MM.1S (cell line): ENCODE measurements around the gene SLC43A1.

Experiments
- DNase-seq: peaks from one replicate; pipeline ENCODE4 v3.0.0-alpha.2; 2015
- H2AFZ ChIP-seq: fragments of 300-600 bp; sonication (generic); 2 replicates; pipeline ENCODE4 v1.6.0; 2016; ENCODE audit warnings: antibody characterized with exemption, low read length
- H3F3A ChIP-seq: fragments of 300-600 bp; sonication (generic); 2 replicates; pipeline ENCODE4 v1.6.1; 2016; ENCODE audit warnings: mild to moderate bottlenecking, antibody characterized with exemption, low read length, moderate library complexity, mixed read lengths; ENCODE audit not compliant: insufficient read depth
- H3K27ac ChIP-seq: fragments of 300-600 bp; sonication (generic); 2 replicates; pipeline ENCODE4 v1.5.1; 2016; ENCODE audit warnings: mild to moderate bottlenecking, low read length
- H3K27me3 ChIP-seq: fragments of 300-600 bp; sonication (generic); replicated peaks from 2 replicates; pipeline ENCODE4 v1.6.0; 2016; ENCODE audit warnings: low read length; ENCODE audit not compliant: insufficient read depth
- H3K36me3 ChIP-seq: fragments of 300-600 bp; sonication (generic); replicated peaks from 2 replicates; pipeline ENCODE4 v1.6.1; 2016; ENCODE audit warnings: mild to moderate bottlenecking, low read length, mixed read lengths; ENCODE audit not compliant: insufficient read depth
- H3K4me1 ChIP-seq: fragments of 300-600 bp; sonication (generic); 2 replicates; pipeline ENCODE4 v1.6.1; 2016; ENCODE audit warnings: low read length, mixed read lengths
- H3K4me2 ChIP-seq: fragments of 300-600 bp; sonication (generic); 2 replicates; pipeline ENCODE4 v1.6.0; 2016; ENCODE audit warnings: low read depth, low read length
- H3K4me3 ChIP-seq: fragments of 300-600 bp; sonication (generic); 2 replicates; pipeline ENCODE4 v1.5.1; 2016; ENCODE audit warnings: low read length, mixed read lengths
- H3K79me2 ChIP-seq: fragments of 300-600 bp; sonication (generic); 2 replicates; pipeline ENCODE4 v1.6.1; 2016; ENCODE audit warnings: mixed run types, low read length, mixed read lengths
- H3K9ac ChIP-seq: fragments of 300-600 bp; sonication (generic); 2 replicates; pipeline ENCODE4 v1.6.1; 2016; ENCODE audit warnings: low read length, mixed read lengths
- H3K9me2 ChIP-seq: fragments of 300-600 bp; sonication (generic); replicated peaks from 2 replicates; pipeline ENCODE4 v1.6.1; 2016; ENCODE audit warnings: mild to moderate bottlenecking, low read length, mixed read lengths; ENCODE audit not compliant: insufficient read depth
- H3K9me3 ChIP-seq: fragments of 300-600 bp; sonication (generic); replicated peaks from 2 replicates; pipeline ENCODE4 v1.6.1; 2016; ENCODE audit warnings: mild to moderate bottlenecking, low read length, mixed read lengths; ENCODE audit not compliant: insufficient read depth
- H4K20me1 ChIP-seq: fragments of 300-600 bp; sonication (generic); 2 replicates; pipeline ENCODE4 v1.6.1; 2016; ENCODE audit warnings: mild to moderate bottlenecking, low read length, moderate library complexity, mixed read lengths; ENCODE audit not compliant: insufficient read depth
- CTCF ChIP-seq: fragments of 300-600 bp; sonication (generic); IDR thresholded peaks from 2 replicates; pipeline ENCODE4 v1.5.1; 2016; ENCODE audit warnings: antibody characterized with exemption, low read length, mixed read lengths
- EZH2 ChIP-seq: fragments of 300-600 bp; sonication (generic); optimal IDR thresholded peaks from 2 replicates; pipeline ENCODE3; 2017; ENCODE audit warnings: low read depth, mild to moderate bottlenecking, antibody characterized with exemption, low read length, mixed read lengths
- EZH2phosphoT487 ChIP-seq: fragments of 300-600 bp; sonication (generic); IDR thresholded peaks from 2 replicates; pipeline ENCODE4 v1.6.1; 2018; ENCODE audit warnings: antibody characterized with exemption, low read length

The SLC43A1 gene

DNA sequence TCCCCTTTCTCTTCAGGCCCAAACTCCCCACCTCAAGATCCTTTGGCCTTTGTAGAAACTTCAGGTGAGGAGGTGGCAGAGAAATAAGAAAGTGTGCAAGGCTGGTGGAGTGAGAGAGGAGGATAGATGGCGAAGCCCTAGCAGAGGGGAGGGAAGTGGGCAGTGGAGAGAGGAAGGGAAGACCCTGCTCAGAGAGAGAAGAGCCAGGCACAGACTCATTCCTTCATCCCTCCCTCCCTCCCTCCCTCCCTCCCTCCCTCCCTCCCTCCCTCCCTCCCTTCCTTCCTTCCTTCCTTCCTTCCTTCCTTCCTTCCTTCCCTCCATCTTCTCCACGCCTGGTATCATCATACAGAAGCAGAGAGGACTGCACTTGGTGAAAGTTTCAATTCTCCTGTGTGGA is 34.2 kb downstream of the SLC43A1 start:
- TF ChIP-seq EZH2 (no peak), CTCF (no peak)
- Histone ChIP-seq H3K27me3 (peaks cover 9% of the 10 kb centered on the region; the same call in 1 of the 2 replicates), H3K4me1 (peaks cover 14% of the 10 kb centered on the region), H3F3A (no peaks in the 10 kb centered on the region), H3K36me3 (no peaks in the 10 kb centered on the region), H3K9me2 (no peaks in the 10 kb centered on the region), H2AFZ (no peak overlapping the region), H4K20me1 (no peaks in the 10 kb centered on the region), H3K4me3 (no peak overlapping the region), H3K9ac (no peak overlapping the region), H3K27ac (no peak overlapping the region), H3K4me2 (no peak overlapping the region), H3K79me2 (no peaks in the 10 kb centered on the region), H3K9me3 (no peaks in the 10 kb centered on the region)
- DNase-seq = no peak

GRCh38 chr11:57480409-57481137 is 34.9 kb downstream of the SLC43A1 start:
- Histone ChIP-seq H3K27me3 (peaks cover 9% of the 10 kb centered on the region; the same call in 1 of the 2 replicates), H3K27ac (no peak overlapping the region), H3K36me3 (no peaks in the 10 kb centered on the region), H3K9ac (no peak overlapping the region), H3F3A (no peaks in the 10 kb centered on the region), H3K4me2 (no peak overlapping the region), H3K4me1 (peaks cover 21% of the 10 kb centered on the region), H4K20me1 (no peaks in the 10 kb centered on the region), H3K9me2 (no peaks in the 10 kb centered on the region), H3K9me3 (no peaks in the 10 kb centered on the region), H3K4me3 (no peak overlapping the region), H3K79me2 (no peaks in the 10 kb centered on the region), H2AFZ (no peak overlapping the region)
- peak; percentile 71 for DNase-seq
- TF ChIP-seq CTCF (peak; percentile 78), EZH2phosphoT487 (no peak)

DNA sequence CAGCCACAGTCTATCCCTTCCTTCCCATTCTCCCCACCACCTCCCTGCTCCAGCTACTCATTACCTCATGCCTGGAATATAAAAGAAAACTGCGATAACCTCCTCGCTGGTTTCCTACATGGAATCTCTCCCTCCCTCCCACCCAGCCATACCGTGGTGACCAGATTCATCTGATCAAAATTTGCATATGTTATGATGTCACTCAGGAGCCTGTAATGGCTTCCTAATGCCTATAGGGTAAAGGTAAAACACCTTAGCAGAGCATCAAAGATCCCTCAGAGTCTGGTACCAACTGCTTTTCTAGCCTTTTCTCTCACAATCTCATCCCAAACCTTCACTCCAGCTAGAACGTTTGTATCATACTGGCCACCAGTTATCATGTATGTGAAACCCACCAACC is 35.6 kb downstream of the SLC43A1 start:
- H3K9ac ChIP-seq = no peak overlapping the region
- no peaks in the 10 kb centered on the region for H4K20me1 ChIP-seq
- H3F3A ChIP-seq = no peaks in the 10 kb centered on the region
- H3K4me1 ChIP-seq = peaks cover 27% of the 10 kb centered on the region
- no peak overlapping the region for H3K4me2 ChIP-seq
- no peak overlapping the region for H2AFZ ChIP-seq
- no peaks in the 10 kb centered on the region for H3K9me3 ChIP-seq
- no peaks in the 10 kb centered on the region for H3K36me3 ChIP-seq
- H3K27me3 ChIP-seq = peaks cover 9% of the 10 kb centered on the region; the same call in 1 of the 2 replicates
- DNase-seq = no peak
- TF ChIP-seq EZH2phosphoT487 = no peak
- TF ChIP-seq CTCF = no peak
- TF ChIP-seq EZH2 = no peak
- H3K4me3 ChIP-seq = no peak overlapping the region
- H3K27ac ChIP-seq = no peak overlapping the region
- no peaks in the 10 kb centered on the region for H3K79me2 ChIP-seq
- no peaks in the 10 kb centered on the region for H3K9me2 ChIP-seq
